Fibroblast of peridontal ligament (primary cell): ENCODE data around the gene ADARB1.

Experiments used
- DNase-seq: peaks from one replicate; pipeline ENCODE4 v3.0.0-alpha.2; 2010; ENCODE audit errors: extremely low read depth

Gene ADARB1

GRCh38 chr21:45074818-45075595, 627 bp downstream of the ADARB1 start:
- DNase-seq: no peak

- DNase-seq: no peak
Observed at GRCh38 chr21:45075596-45076244, 1.3 kb downstream of the ADARB1 start.

DNA sequence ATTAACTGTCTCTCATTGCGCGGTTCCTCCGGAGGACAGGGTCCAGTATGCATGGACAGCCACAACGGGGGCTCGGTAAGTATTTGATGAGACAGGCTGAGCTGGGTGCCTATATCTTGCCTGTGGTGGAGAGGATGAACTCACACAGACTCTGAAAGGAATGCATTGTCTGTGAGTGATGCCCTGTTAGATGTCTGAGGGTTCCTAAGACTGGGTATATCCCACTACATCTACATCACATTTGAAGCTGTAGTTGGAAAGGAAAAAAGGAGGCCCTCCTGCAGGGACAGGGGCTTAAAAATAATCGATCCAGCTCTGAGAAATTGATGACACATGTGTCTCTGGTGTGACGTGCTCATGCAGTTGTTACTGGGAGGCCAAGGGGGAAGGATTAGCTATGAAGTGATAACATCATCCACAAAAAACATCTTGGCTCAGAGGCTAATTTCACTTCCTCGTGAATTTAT, 1.9 kb downstream of the ADARB1 start:
- no peak for DNase-seq

GRCh38 chr21:45078371-45078770, 4.0 kb downstream of the ADARB1 start:
- DNase-seq: no peak

GRCh38 chr21:45078877-45079281, 4.5 kb downstream of the ADARB1 start:
- DNase-seq: peak; percentile 56

- no peak for DNase-seq
Observed at GRCh38 chr21:45079351-45079750, 5.0 kb downstream of the ADARB1 start.

- DNase-seq: no peak
Observed at GRCh38 chr21:45080232-45080631, 5.9 kb downstream of the ADARB1 start.

GRCh38 chr21:45080639-45081414, 6.4 kb downstream of the ADARB1 start:
- peak; percentile 31 for DNase-seq

DNA sequence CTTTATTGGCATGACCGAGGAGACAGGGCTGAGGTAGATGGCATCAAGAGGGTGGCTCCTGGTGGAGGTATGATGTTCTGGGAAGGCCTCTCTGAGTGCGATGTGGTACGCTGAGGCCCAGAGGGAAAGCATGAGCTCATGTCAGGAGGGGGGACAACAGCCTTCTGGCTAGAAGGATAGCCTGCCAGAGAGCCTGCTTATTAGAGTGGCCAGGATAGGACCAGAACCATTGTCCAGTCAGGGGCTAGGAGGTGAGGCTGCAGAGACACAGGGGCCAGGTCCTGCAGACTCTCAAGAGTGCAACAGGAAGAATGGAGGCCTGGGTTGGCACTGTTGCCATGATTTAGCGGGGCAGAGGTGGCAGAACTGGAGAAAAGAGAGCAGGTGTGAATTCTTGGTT, 7.3 kb downstream of the ADARB1 start:
- no peak for DNase-seq

DNA sequence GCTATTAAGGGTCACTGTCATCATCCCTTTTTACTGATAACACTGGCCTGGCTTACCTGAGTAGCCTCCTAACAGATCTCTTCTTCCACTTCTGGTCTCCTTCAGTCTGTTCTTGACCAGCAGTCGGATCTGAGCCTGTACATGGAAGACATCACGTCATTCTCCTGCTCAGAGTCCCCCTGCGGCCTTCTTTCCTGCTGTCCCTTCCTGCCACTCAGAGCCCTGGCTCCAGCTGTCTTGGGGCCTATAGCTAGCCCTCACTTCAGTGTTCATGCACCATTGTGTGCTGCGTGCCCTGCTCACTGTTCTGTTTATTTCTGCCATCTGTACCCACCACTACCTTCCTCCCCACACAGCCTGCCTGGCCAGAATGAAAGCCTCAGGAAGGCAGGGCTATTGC, 8.4 kb downstream of the ADARB1 start:
- DNase-seq: no peak

- no peak for DNase-seq
Observed at GRCh38 chr21:45084121-45084520, 9.7 kb downstream of the ADARB1 start.

- DNase-seq: no peak
Observed at GRCh38 chr21:45084881-45085536, 10.6 kb downstream of the ADARB1 start.

DNA sequence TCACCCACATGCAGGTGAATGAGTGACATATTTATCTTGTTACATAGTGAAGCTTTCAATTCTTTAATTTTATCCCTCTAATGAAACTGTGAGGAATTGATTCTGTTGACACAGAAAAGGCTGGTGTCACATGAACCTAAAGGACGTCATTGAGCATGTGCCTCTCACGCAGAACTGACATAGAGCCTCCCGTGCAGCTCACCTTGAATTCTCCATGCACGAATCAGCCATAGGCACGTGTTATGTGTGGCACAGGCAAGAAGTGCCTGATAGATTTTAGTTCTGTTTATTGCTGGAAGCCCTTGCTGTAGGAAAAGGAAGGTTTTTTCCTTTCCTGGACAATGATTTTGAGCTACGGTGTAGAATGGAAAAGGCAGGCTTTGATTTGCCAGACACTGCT, 11.3 kb downstream of the ADARB1 start:
- no peak for DNase-seq

DNA sequence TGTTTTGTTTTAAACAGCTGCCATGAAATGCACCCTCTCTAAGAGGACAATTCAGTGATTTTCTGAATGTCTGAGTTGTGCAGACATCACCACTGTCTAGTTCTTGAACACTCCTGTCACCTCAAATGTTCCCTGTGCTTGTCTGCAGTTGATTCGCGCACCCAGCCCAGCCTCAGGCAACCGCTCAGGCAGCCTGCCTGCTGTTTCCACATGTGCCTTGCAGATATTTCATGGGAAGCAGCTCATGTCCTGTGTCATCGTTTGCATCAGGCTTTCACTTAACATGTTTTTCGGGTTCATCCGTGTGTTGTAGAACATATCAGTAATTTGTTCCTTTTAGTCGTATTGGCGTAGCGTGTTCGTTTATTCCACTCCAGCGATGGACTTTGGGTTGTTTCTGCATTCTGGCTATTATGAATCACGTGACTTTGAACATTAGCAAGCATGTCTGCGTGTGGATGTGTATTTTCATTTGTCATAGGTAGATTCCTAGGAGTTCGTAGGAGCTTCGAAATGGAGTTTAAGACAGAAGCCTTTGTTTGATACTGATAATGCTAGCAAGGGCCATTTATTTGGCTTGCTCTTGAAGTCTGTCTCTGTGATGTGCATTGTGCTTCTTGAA, 12.1 kb downstream of the ADARB1 start:
- DNase-seq: no peak

- DNase-seq: no peak
Observed at GRCh38 chr21:45087022-45087823, 12.8 kb downstream of the ADARB1 start.

DNA sequence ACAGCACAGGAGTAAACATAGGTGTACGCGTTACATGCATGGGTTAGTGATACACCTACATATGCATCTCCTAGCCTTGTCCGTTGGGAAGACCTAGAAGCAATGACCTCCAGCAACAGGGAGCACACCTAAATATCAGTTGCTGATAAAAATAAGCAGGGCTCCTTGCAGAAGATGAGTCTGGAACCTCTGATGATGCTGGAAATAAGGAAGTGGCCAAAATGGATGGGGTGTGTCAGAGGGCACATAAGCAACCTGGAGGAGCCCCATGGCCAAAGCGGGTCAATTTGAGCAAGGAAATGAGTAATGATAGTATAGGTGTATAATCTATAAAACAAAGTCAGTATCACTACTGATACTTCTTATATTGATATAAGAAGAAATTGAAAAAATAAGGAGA, 13.7 kb downstream of the ADARB1 start:
- DNase-seq: no peak

GRCh38 chr21:45088729-45089128, 14.3 kb downstream of the ADARB1 start:
- DNase-seq: no peak

DNA sequence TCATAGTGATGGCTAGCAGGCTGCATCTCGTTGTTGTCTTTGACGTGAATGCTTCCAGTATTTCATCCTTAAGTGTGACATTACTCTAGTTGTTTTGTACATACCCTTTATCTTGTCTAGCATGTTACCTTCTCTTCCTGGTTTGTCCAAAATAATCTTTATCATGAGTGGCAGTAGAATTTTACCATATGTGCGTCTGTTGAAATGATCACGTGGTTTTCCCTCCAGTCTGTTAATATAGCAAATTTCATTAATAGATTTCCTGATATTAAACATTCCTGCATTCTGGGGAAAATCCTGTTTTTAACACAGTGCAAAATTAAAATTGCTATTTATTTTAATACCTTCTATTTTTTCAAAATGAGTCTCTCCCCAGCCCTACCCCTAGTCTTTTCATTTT, 15.6 kb downstream of the ADARB1 start:
- no peak for DNase-seq

DNA sequence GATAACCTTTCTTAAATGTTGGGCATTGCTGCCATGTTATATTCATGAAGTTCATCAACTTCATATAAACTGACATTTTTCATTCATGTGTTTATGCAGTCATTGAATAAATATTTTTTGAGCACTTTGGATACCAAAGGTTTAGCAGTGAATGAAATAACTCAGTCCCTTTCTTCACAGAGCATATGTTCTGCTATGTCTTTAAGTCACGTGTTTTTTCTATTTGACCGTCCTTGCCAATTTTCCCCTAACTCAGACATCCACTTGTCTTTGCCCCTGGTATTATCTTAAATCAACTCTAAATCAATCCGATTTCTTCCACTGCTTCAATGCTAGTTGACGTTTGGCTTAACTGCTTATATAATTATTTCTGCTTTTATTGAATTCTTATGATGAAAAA, 16.6 kb downstream of the ADARB1 start:
- DNase-seq: no peak

GRCh38 chr21:45091550-45092322, 17.4 kb downstream of the ADARB1 start:
- no peak for DNase-seq
